ENCODE results near the gene CLSTN2. TPM values are rescaled to one million over a fixed set of nuclear protein-coding genes. Genes with fewer than 3 reads are reported as not detected.

CLSTN2 gene
- total RNA-seq, 2 experiments from 2014 or later = not detected

- ChIA-PET POLR2A (no interaction called here), CTCF (no interaction called here)
Observed at GRCh38 chr3:139994891-139995290, 59.9 kb downstream of the CLSTN2 start.

- POLR2A ChIA-PET = no interaction called here
- CTCF ChIA-PET = no interaction called here
Observed at GRCh38 chr3:140004271-140004670, 69.3 kb downstream of the CLSTN2 start.

- POLR2A ChIA-PET = no interaction called here
Observed at GRCh38 chr3:140006331-140006730, 71.3 kb downstream of the CLSTN2 start.

GRCh38 chr3:140007081-140007480 is 72.1 kb downstream of the CLSTN2 start:
- POLR2A ChIA-PET = no interaction called here
- CTCF ChIA-PET = no interaction called here

More at GRCh38 chr3:140006331-140006730, 71.3 kb downstream of the CLSTN2 start:
- CTCF ChIA-PET = no interaction called here

GRCh38 chr3:140007911-140008869 is 73.2 kb downstream of the CLSTN2 start:
- ChIA-PET CTCF (no interaction called here), POLR2A (no interaction called here)

GRCh38 chr3:140010391-140010790 is 75.4 kb downstream of the CLSTN2 start:
- ChIA-PET CTCF (no interaction called here), POLR2A (no interaction called here)

DNA sequence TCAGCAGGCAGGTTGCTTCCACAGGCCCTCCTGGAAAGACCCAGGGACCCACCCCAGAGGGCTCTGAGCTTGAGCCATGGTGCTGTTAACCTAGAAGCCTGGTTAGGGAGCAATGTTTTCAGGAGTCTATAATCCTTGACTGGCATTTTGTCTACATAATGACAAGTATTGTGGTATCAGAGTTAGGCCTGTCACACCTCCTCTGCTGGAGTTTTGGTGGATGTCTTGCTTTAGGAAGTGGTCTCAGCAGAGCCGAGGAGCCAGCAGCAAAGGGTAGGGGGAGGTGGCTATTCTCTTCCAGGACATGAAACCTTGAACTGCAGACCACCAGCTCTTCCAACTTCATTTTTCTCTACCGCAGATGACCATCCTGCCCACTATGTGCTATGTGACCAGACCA is 76.1 kb downstream of the CLSTN2 start:
- ChIA-PET POLR2A (no interaction called here), CTCF (no interaction called here)

GRCh38 chr3:140011611-140012277 is 76.8 kb downstream of the CLSTN2 start:
- CTCF ChIA-PET = interaction anchor here (1.3 kb wide), 1 partner anchor 11 kb away, joined by 4 read pairs; no protein-coding TSS in a partner anchor
- POLR2A ChIA-PET = no interaction called here

GRCh38 chr3:140013220-140013619 is 78.2 kb downstream of the CLSTN2 start:
- CTCF ChIA-PET = interaction anchor here (1.3 kb wide), 1 partner anchor 9 kb away, joined by 4 read pairs; no protein-coding TSS in a partner anchor
- POLR2A ChIA-PET = no interaction called here

GRCh38 chr3:140014831-140015495 is 80.0 kb downstream of the CLSTN2 start:
- POLR2A ChIA-PET = no interaction called here
- CTCF ChIA-PET = no interaction called here

- ChIA-PET POLR2A (no interaction called here), CTCF (no interaction called here)
Observed at GRCh38 chr3:140015741-140016140, 80.8 kb downstream of the CLSTN2 start.

GRCh38 chr3:140018556-140018955 is 83.6 kb downstream of the CLSTN2 start:
- CTCF ChIA-PET = no interaction called here
- POLR2A ChIA-PET = no interaction called here

GRCh38 chr3:140019946-140020345 is 85.0 kb downstream of the CLSTN2 start:
- CTCF ChIA-PET = no interaction called here
- POLR2A ChIA-PET = no interaction called here

DNA sequence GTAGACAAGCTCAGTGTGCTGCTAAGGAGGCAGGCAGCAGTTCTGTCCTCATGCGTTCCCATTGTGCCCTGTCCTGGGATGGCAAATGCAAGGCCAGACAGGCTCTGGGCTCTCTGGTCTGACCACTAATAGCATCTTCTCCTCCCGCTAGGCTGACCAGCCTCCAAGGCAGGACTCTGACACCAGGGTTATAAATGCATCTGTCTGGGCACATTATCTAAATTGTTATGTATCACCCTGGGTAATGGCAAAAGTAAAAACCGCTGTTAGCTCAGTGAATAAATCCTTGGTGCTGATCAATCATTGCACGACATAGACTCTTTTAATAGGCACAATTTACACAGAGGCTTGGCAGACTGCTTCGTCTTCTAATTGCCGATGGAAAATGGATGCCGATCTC is 85.6 kb downstream of the CLSTN2 start:
- CTCF ChIA-PET = no interaction called here
- POLR2A ChIA-PET = no interaction called here

DNA sequence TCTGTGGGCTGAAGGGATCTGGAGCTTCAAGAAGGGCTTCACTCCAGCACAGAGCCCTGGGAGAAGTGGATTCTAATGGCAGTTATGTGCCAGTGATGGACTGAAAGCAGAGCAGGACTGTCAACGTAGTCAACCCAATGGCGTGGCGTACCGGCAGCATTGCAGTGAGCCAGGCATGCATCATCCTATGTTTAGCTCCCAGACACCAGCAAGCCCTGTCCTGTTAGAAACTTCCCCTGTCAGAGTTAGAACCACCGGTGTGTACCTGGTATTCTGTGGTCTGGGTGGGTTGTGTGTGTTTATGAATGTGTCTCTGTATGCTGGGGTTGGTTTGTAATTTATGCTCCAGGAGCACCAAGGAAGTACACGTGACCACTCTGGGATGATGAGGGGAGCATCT is 86.3 kb downstream of the CLSTN2 start:
- ChIA-PET CTCF (no interaction called here), POLR2A (no interaction called here)

- CTCF ChIA-PET = interaction anchor here (1.3 kb wide), 1 partner anchor 10 kb away, joined by 4 read pairs; no protein-coding TSS in a partner anchor
- POLR2A ChIA-PET = no interaction called here
Observed at GRCh38 chr3:140022066-140022770, 87.2 kb downstream of the CLSTN2 start.

GRCh38 chr3:140023616-140024530 is 88.9 kb downstream of the CLSTN2 start:
- ChIA-PET POLR2A (no interaction called here), CTCF (no interaction called here)

- ChIA-PET POLR2A (no interaction called here), CTCF (no interaction called here)
Observed at GRCh38 chr3:140031170-140031569, 96.2 kb downstream of the CLSTN2 start.

- CTCF ChIA-PET = no interaction called here
Observed at GRCh38 chr3:140034058-140034457, 99.1 kb downstream of the CLSTN2 start.

More at GRCh38 chr3:140034058-140034457, 99.1 kb downstream of the CLSTN2 start:
- POLR2A ChIA-PET = no interaction called here

Data from activated CD8-positive, alpha-beta memory T cell treated with anti-CD3 and anti-CD28 coated beads for 36 hours (primary cell).